Motor neuron (in vitro differentiated cells): ENCODE results near the gene TTLL11. TPM values are rescaled to one million over a fixed set of nuclear protein-coding genes. Genes with fewer than 3 reads are reported as not detected.

Source experiments
- ATAC-seq, 8 experiments: fragments of 200-7000 bp; cut with Tn5 transposase; replicated peaks in 6 of 8; 2 replicates each; pipeline ENCODE4 v1.8.0; 2021; ENCODE audit warnings: mild to moderate bottlenecking in 8 of 8, moderate library complexity in 8 of 8
- H3K27ac ChIP-seq, 2 donors: fragments of 250-450 bp; sonication (Bioruptor Pico); 2 replicates each; pipeline ENCODE4 v1.9.0; 2021; ENCODE audit warnings: antibody characterized with exemption in 2 of 2, mild to moderate bottlenecking in 2 of 2, moderate library complexity in 1 of 2
- H3K4me1 ChIP-seq, 2 donors: fragments of 250-450 bp; sonication (Bioruptor Pico); replicated peaks in 1 of 2; 2 replicates each; pipeline ENCODE4 v1.6.1; 2021; ENCODE audit warnings: antibody characterized with exemption in 2 of 2, mild to moderate bottlenecking in 2 of 2, moderate library complexity in 1 of 2
- H3K4me3 ChIP-seq, 5 donors: fragments of 250-450 bp; sonication (Bioruptor Pico); 2 replicates each; pipeline ENCODE4 v1.9.0; 2021; ENCODE audit warnings: antibody characterized with exemption in 5 of 5, mild to moderate bottlenecking in 5 of 5, moderate library complexity in 4 of 5
- WGBS, 10 experiments: fragments of 450-650 bp; shearing (Covaris generic); methylation state at CpG; one replicate each; pipeline ENCODE4 v1.0.0; 2022; 5-methylcytosine and 5-hydroxymethylcytosine counted together
- in situ Hi-C, 9 experiments: fragments of 400-800 bp; cut with MboI; loops; one replicate each; pipeline ENCODE4 v1.15.0; 2021; ENCODE audit warnings: low sequenced_read_pairs in 9 of 9, low pct_unique_long_range_greater_than_20kb in 2 of 9; ENCODE audit not compliant: unreplicated experiment in 9 of 9
- total RNA-seq, 8 experiments: library from RNA; unstranded; fragments of 300-600 nt; gene quantifications; 2 replicates each; pipeline versions ENCODE4 v1.2.3 to v1.2.4, GENCODE V29; 2022

The TTLL11 gene
- total RNA-seq, 8 experiments from 2014 or later: 5.7 to 16.9 (median 11.2) TPM

DNA sequence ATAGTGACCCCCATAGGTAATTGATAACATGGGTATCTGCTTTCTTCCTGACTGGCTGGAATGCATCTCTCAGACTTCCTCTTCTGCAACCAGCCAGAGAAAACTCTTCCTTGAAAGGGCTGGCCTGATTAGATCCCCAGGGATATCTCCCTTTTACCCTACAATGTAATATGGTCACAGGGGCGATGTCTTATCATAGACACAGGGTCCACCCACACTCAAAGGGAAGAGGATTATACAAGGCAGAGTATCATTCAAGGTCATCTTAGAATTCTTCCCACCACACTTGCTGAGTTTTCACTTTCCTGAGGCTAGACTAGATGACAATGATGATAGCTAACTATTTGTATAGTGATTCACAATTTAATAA, 33.2 kb downstream of the TTLL11 start:
- in situ Hi-C loops: no loop called here
- no peak overlapping the region for H3K4me3 ChIP-seq
- WGBS, 10 experiments: 83 to 100% (median 100%) methylated on average over 1 of the region's 1 CpG; no CpG with 5 or more reads in 6 of the 10 experiments
- no peak for ATAC-seq
- no peak overlapping the region for H3K27ac ChIP-seq
- peaks cover 0 to 7% of the 10 kb centered on the region in 2 donors for H3K4me1 ChIP-seq

DNA sequence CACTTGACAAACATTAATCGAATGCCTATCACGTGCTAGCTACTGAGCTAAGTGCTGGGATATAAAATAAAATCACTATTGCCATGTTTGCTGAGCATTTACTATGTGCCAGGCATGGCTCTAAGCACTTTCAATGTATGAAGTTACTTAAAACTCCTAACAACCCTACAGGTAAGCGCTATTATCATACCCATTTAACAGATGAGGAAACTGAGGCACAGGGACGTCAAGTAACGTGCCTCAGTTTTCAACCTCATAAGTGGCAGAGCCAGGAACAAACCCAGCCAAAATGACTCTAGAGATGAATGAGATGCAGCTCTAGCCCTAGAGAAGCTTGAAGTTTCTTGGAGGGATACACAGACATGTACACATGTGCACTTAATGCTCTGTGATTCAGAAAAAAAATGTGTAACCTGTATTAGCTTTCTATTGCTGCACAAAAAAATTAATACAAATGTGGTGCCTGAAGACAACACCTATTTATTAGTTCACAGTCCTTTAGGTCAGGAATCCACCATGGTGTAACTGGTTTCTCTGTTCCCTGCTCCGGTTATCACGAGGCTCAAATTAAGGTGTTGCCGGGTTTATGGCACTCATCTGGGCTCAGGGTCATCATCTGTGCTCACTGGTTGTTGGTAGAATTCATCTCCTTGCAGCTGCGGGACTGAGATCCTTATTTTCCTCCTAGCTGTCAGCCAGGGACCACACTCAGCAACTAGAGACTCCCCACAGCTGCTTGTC, 33.7 kb downstream of the TTLL11 start:
- 62 to 97% (median 91%) methylated on average over 2 to 8 of the region's 9 CpGs for WGBS, 10 experiments
- H3K4me1 ChIP-seq: peaks cover 0 to 7% of the 10 kb centered on the region in 2 donors
- in situ Hi-C loops: no loop called here
- H3K27ac ChIP-seq: no peak overlapping the region
- no peak for ATAC-seq
- no peak overlapping the region for H3K4me3 ChIP-seq

DNA sequence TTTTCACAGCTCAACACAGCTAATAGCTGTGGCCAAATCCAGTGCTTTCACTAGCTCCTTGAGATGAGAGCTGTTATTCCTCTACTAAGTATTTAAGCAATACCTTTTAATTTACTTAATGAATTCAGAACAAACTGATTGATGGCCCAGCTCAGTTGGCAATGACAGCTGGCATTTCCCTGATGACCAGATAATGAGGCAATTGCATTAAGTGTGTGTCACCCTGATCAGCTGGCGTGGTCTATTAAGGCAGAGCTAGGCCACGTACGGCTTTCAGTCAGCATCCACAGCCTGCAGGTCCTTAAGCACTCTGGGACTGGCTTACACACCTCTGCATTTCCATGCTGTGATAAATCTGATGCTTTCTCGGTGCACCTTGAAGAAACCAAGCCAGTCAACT, 34.4 kb downstream of the TTLL11 start:
- 57 to 98% (median 70%) methylated on average over 1 to 4 of the region's 4 CpGs; no CpG with 5 or more reads in 3 of the 10 experiments for WGBS, 10 experiments
- peak in 5 of 8 experiments; percentile 56 to 99 (median 97) for ATAC-seq
- no peak overlapping the region for H3K27ac ChIP-seq
- H3K4me1 ChIP-seq: peaks cover 3 to 7% of the 10 kb centered on the region in 2 donors
- no peak overlapping the region for H3K4me3 ChIP-seq
- in situ Hi-C loops: no loop called here

DNA sequence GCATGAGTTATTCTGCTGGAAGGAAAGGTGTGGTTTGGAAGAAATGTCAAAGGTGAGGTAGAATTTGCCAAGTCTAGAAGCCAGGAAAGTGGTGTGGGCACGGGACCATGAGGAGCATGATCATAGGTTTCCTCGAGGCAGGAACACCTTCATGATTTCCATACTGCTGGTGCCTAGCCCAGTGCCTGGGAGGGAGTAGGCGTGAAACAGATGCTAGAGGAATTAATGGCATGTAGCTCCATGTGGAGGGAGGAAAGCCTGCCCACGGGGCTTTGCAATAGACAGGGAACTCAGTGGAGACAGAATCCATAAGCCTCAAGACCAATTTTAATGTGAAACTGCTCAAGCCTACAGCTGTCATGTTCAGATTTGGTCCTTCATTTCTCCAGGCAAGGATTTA, 35.1 kb downstream of the TTLL11 start:
- ATAC-seq: peak in 2 of 8 experiments; percentile 13 to 56
- Histone ChIP-seq H3K4me1 (peaks cover 3 to 7% of the 10 kb centered on the region in 2 donors), H3K4me3 (no peak overlapping the region), H3K27ac (no peak overlapping the region)
- WGBS, 10 experiments: 12 to 90% (median 62%) methylated on average over 1 to 4 of the region's 4 CpGs; no CpG with 5 or more reads in 2 of the 10 experiments
- in situ Hi-C loops: no loop called here

DNA sequence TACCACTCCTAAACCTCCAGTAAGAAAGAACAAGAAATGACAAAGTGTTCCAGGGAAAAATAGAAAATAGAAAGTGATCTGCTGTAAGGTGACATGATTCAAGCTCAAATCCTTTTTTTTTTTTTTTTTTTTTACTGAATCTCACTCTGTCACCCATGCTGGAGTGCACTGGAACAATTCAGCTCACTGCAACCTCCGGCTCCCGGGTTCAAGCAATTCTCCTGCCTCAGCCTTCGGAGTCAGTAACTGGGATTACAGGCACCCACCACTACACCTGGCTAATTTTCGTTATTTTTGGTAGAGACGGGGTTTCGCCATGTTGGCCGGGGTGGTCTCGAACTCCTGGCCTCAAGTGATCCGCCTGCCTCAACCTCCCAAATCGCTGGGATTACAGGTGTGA, 35.9 kb downstream of the TTLL11 start:
- Histone ChIP-seq H3K4me3 (no peak overlapping the region), H3K4me1 (peaks cover 3 to 7% of the 10 kb centered on the region in 2 donors), H3K27ac (no peak overlapping the region)
- WGBS, 10 experiments: 85 to 100% (median 89%) methylated on average over 2 to 8 of the region's 10 CpGs; no CpG with 5 or more reads in 4 of the 10 experiments
- in situ Hi-C loops: no loop called here
- no peak for ATAC-seq

DNA sequence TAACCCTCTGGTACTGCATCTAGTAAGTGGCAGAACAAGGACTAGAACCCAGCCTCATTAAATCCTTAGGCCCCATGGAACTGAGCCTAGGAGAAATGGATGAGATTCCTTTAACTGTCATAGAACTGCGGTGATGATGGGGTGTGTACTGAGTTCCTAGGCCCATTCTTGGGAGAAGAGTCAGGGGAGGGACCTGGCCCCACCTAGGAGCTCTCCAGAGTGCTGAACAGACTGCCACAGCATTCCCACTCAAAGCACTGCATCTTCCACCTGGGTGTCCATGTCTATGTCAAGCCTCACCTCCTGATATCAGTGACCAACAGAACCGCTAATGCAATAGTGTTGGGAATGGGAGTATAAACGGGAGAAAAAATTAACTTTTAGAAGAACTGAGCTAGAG, 36.6 kb downstream of the TTLL11 start:
- Histone ChIP-seq H3K4me3 (no peak overlapping the region), H3K4me1 (peaks cover 3 to 7% of the 10 kb centered on the region in 2 donors), H3K27ac (no peak overlapping the region)
- 44 to 100% (median 84%) methylated on average over 1 to 3 of the region's 3 CpGs; no CpG with 5 or more reads in 2 of the 10 experiments for WGBS, 10 experiments
- ATAC-seq: peak in 1 of 8 experiments; percentile 38
- in situ Hi-C loops: no loop called here

DNA sequence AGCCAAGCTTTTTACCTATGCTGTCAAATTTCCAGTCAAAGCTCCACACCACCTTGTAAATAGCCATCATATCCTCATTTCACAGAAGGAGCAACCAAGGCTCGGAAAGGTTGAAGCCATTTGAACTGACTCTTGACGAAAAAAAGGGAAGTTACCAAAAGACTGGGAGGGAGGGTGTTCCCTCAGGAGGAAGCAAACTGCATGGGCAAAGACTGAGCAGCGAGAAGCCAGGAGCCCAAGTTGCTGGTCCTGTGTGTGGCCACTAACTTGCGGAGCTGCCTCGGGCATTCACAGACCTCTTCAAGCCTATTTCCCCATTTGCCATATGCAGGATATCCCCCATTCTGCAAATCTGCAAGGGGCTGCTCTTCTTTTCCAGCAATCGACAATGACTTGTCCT, 37.4 kb downstream of the TTLL11 start:
- Histone ChIP-seq H3K4me1 (peaks cover 3 to 7% of the 10 kb centered on the region in 2 donors), H3K4me3 (no peak overlapping the region), H3K27ac (no peak overlapping the region)
- ATAC-seq: no peak
- 76 to 95% (median 88%) methylated on average over 1 to 6 of the region's 6 CpGs; no CpG with 5 or more reads in 5 of the 10 experiments for WGBS, 10 experiments
- in situ Hi-C loops: no loop called here

DNA sequence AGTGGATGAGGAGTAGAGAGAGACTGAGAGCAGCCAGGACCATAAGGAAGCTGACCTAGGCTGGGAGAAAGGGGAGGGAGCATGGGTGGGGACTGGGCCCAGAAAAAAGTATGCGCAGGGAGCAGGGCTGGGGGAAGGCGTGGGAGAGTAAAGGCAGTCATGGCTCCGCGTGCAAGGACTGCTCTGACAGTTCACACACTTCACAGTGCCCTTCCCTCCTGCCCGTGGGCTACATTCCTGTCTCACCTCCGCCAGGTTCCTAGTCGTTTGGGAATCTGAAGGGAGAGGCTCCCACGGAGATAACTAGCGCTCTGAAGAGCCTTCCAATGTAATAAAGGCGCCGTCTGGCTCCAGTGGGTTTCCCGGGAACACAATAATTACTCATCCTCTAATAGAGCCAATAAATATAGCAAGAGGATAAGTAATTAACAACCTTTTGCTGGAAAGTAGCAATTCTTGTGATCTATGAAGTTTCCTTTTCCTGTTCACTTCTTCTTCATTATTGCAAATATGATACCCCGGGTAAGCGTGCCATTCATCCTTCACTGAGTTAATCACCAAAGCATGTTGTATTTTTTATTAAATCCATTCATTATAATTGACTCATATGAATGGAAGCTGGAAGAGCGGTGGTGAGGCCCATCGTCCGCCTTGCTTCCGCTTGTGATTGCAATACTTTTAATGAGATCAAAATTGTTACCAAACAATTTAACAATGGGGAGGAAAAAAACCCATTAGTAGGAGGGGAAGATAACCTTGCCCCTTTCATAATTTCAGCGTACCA, 39.3 kb downstream of the TTLL11 start:
- Histone ChIP-seq H3K4me1 (peaks cover 3 to 7% of the 10 kb centered on the region in 2 donors), H3K27ac (no peak overlapping the region), H3K4me3 (no peak overlapping the region)
- 18 to 100% (median 77%) methylated on average over 1 to 14 of the region's 19 CpGs for WGBS, 10 experiments
- peak in 6 of 8 experiments; percentile 20 to 76 (median 60) for ATAC-seq
- in situ Hi-C loops: no loop called here

DNA sequence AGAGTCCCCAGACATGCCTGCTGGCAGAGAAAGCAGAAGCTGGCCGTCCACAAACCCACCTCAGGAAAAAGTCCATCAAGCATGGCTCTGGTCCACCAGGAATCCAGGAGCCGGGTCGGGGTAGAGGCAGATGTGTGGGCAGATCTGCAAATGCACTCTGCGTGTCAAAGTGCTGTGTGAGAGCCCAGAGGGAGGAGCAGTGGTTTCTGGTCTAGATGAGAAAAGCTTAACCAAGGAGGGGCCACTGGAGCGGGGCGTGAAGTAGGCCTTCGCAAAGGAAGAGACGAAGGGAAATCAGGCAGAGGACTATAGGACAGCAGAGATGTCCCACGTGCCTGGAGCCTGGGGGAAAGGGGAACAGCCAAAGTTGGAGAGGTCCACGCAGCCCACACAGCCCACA, 40.0 kb downstream of the TTLL11 start:
- Histone ChIP-seq H3K4me3 (no peak overlapping the region), H3K27ac (no peak overlapping the region), H3K4me1 (peaks cover 3 to 7% of the 10 kb centered on the region in 2 donors)
- ATAC-seq: peak in 2 of 8 experiments; percentile 61 to 72
- in situ Hi-C loops: no loop called here
- 25 to 83% (median 79%) methylated on average over 1 to 9 of the region's 10 CpGs; no CpG with 5 or more reads in 4 of the 10 experiments for WGBS, 10 experiments

DNA sequence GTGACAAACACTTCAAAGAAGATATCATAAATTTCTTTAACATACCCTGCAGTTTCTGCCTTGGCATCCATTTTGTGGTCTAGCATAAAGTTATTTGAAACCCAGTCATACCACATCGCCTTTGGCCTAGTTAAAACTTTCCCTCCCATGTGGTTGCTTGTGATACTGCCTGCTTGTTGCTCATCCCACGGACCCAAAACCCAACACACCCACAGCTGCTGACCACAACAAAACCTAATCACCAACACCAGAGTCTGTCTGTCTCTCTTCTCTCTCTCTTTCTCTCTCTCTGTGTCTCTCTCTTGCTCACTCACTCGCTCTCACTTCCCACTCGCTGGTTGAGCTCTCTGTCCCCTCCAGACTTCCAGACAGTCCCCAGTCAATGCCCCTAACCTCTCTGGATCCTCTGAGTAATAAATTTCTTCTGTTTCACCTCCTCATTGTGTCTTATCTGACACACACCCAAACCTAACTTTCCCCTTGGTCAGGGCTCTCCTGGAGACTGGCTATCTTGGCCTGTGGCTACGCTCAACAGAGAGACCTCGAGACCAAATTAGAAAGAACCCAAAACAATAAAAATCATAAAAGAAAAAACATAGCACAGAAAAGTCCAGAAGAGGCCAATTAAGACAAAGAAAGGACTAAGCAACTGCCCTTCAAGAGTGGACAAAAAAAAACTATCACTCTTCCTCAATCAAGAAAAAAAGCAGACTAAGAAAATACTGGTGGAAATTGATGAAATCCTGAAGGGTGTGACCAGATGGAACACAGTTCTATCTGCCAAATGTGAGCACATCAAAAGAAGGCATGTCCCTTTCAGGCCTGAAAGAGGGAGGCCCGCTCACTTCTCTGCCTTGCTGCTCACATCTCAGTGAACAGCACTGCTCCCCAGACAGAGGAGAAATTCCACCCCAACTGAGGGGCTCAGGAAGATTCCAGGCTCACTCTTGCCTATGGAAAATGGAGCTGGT, 41.5 kb downstream of the TTLL11 start:
- peaks cover 3 to 7% of the 10 kb centered on the region in 2 donors for H3K4me1 ChIP-seq
- ATAC-seq: peak in 2 of 8 experiments; percentile 25 to 32
- no peak overlapping the region for H3K27ac ChIP-seq
- H3K4me3 ChIP-seq: no peak overlapping the region
- in situ Hi-C loops: no loop called here
- WGBS, 10 experiments: 60 to 94% (median 86%) methylated on average over 3 to 7 of the region's 7 CpGs

DNA sequence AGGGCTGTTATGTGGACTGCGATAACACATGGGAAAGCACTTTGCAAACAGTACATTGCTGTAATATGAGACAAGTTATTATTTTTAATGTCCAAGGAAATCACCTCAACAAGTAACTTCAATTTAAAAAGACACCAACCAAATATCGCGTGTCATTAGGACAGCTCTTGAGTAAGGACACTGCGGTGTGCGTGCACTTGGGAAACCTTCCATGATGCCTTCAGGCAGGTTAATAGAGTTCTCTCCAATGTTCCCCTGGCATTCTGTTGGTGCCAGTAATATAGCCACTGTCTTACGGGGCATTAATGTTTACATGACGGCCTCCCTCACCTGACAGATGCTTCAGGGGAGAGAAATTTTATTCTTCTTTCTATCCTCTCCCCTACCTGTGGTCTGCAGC, 42.9 kb downstream of the TTLL11 start:
- Histone ChIP-seq H3K4me1 (peaks cover 0 to 3% of the 10 kb centered on the region in 2 donors), H3K4me3 (no peak overlapping the region), H3K27ac (no peak overlapping the region)
- in situ Hi-C loops: no loop called here
- 75 to 100% (median 94%) methylated on average over 1 to 4 of the region's 7 CpGs; no CpG with 5 or more reads in 1 of the 10 experiments for WGBS, 10 experiments
- no peak for ATAC-seq

DNA sequence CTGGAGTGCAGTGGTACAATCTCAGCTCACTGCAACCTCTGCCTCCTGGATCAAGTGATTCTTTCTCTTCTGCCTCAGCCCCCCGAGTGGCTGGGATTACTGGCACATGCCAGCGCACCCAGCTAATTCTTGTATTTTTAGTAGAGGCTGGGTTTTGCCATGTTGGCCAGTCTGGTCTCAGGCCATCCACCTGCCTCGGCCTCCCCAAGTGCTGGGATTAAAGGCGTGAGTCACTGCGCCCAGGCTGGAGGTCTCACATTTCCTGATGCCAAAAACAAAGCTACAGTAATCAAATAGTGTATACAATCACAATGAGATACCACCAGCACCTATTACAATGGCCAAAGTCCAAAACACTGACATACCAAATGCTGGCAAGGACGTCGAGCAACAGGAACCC, 51.1 kb downstream of the TTLL11 start:
- in situ Hi-C loops: no loop called here
- 66 to 100% (median 91%) methylated on average over 1 to 4 of the region's 7 CpGs; no CpG with 5 or more reads in 5 of the 10 experiments for WGBS, 10 experiments

More for the DNA sequence above, 51.1 kb downstream of the TTLL11 start:
- Histone ChIP-seq H3K4me3 (no peak overlapping the region), H3K27ac (no peak overlapping the region), H3K4me1 (no peaks in the 10 kb centered on the region)
- no peak for ATAC-seq
